Pulmonary artery endothelial cell (primary cell): ENCODE results near the gene TCF4. TPM values are rescaled to one million over a fixed set of nuclear protein-coding genes. Genes with fewer than 3 reads are reported as not detected.

Experiments used
- DNase-seq: peaks from one replicate; pipeline ENCODE4 v3.0.0-alpha.2; 2011; ENCODE audit warnings: low read depth, low spot score
- total RNA-seq: library from RNA; depleted of rRNA; stranded (reverse); fragments of >200 nt; gene quantifications from 2 replicates; pipeline ENCODE4 v1.2.3, GENCODE V29; 2014

The TCF4 gene
- total RNA-seq, 1 donor from 2014 or later, result 339 TPM

DNA sequence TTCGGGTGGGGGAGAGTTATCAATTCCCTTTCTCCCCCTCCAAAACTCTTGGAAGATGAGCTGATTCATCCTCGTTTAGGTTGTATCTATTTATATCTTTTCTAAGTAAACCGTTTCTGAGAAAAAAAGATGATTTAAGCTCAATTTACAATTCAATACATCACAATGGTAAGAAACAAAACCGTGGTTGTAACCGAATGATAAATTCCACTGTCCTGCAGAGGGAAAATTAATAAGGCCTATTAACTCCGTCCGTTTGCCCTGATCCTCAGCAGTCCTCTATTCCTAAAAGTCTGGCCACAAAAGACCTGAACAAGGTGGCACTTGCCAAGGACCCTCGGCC, 286.2 kb downstream of the TCF4 start:
- DNase-seq, result no peak

DNA sequence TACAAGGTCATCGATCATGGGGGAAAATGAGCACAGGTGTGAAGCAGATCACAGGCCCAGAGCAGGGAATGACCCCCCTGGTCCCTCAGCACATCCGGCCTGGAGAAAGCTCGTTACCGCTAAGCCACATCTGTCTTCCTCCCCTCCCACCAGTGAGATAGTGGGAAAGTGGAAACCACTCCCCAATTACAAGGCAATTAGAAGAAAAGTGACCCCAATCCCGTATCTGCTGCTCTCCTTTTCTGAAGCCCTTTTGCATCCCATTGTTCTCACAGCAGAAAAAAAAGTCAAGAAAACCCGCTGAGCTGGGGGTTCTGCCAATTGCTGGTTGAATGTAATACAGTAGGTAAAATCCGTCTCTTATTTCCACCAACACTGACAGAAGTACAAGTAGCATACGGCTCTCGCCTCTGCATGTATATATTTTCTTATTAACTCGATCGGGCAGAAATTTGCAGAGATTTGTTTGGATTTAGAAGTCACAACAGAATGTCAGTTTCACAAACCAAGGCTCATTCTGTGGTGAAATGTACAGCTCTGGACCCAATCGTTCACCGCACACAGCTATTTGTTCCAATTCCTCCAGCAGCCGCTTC, 287.0 kb downstream of the TCF4 start:
- no peak for DNase-seq

DNA sequence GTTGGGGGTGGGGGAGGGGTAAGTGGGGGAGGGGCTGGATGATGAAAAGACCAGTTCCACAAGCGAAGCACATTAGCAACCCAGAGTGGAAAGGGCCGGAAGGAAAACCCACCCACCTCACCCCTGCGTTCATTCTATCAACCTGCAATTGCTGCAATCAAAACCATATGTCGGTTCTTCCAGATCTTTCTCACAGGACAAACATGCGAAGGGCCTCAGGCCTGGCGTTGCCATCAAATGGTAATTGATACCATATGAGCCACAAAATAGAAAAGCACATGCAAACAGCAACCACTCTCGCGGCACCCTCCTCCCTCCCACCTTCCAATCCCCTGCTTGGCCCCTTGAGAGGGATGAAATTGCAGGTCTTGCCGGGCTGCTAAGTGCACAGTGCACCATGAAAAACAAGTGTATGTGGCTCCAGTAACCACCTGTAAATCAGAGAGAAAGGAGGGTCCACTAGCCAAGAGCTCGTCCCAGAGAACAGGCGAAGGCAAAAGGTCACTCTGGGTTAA, 287.5 kb downstream of the TCF4 start:
- DNase-seq, result no peak

DNA sequence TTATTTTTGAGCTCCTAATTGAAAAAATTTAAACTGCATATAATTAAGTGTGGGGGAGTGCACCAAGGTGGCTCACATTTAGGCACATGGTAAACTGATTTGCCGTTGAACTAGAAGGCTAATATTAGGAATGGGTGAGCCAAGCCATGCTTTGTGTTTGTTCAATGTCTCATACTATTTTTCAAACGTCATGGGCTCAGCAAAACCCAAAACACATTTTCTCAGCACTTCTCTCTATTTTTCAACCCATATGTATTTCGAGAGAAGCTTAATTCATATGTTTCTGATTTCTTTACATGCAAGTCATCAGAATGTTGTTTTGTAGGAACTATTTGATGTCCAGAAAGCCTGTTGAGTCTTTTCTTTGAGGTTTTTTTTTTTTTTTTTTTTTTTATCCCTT, 291.2 kb downstream of the TCF4 start:
- no peak for DNase-seq

DNA sequence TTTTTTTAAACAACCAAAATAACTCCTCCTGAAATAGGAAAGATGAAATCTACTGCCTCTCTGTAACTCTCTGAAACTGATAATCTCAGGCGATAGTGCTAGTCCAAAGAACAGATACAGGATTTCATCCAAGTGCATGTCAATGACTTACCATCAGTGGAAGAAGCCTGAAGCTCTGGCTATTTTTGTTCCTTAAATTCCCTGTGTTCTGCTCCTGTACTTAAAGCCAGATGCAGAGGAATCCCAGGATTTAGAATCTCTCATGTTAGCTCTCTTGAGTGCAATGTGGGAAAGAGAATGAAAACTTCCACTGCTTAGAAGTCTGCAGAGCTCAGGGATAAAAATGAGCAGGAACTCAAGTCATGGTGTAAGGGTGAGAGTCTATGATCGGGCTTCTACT, 291.9 kb downstream of the TCF4 start:
- no peak for DNase-seq

DNA sequence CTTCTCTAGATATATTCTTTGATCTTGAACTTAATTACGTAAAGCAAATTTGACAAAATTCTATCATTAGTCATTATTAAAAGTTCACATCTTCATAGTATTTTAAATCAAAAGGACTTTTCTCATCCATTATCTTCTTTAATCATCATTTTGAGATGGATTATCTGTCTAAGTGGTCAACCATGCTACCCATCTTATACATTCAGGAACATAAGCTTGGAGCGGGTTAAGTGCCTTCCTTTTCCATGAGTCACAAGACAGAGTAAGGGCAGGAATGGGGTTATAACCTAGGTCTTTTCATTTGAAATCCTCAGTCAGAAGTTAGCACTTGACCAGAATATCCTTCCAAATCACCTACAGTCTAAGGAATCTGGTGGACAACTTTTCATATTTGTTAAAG, 297.1 kb downstream of the TCF4 start:
- DNase-seq, result no peak

DNA sequence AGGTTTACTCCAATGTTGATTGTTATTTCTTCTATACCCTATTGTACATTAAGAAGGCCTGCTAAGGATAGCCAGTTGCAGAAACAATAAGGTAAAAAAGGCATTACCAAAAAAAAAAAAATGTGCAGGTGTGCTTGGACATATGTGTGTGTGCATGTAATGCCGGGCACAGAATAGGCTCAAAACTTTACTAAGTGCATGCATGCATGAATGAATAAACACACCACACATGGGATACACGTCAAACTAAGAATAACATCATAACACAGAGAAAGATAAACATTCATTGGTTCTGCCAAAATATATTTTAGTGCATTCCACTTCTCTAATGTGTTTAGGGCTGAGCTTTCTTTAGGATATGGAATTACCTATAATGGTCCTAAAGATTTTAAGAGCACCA, 298.2 kb downstream of the TCF4 start:
- no peak for DNase-seq

DNA sequence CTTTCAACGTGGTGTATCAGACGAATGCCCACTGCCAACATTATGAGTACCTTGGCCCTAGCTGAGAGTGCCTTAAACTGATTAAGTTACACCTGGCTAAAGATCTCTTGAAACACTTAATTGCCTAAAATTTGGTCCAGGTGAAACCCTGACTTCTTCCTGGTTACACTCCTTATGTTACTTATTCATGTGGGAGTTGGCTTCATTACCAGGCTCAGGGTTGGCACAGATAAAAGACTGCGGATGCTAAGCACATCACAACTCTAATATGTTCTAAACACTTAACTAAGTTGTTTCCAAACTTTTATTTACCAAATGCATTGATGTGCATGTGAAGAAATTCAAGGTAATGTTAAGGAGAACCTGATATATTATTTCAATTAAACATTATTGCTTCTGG, 298.9 kb downstream of the TCF4 start:
- DNase-seq, result no peak

DNA sequence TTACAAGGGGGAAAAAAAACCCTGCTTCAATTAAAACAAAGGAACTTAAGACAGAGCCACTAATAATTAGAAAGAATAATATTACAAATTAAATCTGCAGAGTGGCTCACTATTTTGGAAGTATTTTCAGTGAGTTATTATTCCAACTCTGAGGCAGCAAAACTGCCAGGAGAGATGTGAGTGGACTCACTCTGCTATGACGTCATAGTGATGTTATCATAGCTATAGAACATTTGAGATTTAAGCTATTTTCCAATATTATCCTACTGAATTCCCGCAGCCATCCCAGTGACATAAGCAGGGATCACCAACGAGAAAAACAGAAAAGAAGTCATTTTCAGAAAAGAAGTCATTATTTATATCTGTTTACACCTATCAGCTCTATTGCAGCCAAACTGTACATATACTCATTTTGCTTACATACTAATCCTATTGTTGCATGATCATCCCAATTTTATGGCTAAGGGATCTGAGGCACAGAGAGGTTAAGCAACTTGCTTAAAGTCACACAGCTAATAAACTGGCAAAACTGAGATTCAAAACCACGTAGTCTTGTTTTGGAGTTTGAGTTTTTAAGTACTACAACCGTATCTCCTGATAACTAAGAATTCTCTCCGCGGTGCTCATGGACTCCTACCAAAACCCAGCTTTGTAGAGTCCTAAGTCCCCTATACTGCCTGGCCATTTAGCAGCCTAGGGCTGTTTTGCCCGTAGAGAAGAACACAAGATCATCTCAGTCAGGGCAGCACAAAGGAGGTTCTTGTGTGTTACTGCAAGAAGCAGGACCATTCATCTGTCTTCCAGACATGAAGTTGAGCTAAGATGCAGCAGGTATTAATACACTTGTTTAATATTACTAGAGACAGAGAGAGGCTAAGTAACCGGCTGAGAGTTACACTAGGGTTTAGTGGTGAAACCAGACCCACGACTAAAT, 299.8 kb downstream of the TCF4 start:
- no peak for DNase-seq

DNA sequence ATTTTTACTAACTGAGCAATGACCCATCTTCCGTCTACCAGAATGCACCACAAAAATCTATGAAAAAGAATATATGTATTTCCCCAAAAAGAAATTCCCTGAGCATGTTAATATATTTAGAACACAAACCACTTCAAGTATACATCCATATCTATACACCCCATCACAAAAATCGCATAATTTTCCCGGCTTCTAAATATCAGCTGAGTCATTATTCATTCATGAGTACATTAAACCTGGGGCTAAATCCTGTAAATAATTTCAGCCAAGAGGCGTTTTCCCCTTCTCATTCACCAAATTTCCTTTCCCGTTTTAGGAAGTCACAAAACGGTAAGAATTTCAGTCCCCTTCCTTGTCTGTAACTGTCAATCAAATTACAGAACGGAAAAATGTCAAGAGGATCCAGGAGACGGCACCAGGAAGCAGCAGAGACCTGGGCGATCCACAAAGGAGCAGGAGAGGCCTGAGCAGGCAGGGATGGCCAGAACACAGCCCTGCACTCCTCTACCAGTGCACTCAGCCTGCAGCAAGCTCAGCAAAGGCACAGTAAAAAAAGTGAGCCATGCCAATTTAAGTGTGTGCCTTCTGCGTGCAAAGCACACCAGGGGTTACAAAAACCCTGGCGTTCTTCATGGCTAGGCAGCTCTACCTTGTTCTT, 300.7 kb downstream of the TCF4 start:
- DNase-seq, result no peak

DNA sequence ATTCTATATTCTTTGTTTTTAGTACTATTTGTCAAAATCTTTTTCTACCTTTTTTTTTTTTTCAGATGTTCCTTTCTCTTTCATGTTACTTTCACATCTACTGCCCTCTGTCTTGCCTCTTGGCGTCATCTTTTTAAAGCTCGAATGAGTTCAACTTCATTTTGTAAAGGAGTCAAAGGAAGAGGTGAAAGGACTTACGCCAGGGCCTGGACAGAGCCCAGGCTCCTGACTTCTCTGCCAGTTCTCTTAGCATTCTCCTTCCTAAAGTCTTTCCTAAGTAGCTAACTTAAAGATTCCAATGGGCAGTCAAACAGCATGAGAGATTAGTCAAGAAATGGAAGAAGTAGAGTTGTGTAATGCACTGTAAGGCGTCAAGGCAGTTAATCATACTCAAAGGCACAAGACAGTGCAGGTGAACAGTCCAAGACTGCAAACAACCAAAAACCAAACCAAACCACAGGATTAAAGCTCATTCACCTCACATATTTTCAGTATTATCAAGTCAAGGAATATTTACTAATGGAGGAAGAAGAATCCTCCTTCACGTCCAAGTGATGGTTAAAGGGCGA, 301.7 kb downstream of the TCF4 start:
- DNase-seq, result no peak

DNA sequence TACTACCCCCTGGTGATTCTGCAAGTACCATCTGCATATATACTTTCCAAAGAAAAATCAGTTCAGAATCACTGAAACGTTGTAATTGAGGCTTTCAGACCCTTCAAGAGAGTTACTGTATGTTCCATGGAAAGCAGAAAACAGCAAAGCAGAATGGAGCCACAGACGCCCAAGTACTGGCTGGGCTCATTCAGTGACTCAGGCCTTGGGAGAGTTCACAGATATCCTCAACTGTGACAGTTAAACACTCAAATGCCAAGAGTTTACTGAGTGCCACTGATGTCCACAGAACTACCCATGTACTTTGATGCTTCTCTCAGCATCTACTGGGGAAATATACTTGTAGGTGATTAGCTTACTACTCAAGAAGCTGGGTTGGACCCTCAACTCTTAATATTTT, 303.4 kb downstream of the TCF4 start:
- DNase-seq, result no peak

DNA sequence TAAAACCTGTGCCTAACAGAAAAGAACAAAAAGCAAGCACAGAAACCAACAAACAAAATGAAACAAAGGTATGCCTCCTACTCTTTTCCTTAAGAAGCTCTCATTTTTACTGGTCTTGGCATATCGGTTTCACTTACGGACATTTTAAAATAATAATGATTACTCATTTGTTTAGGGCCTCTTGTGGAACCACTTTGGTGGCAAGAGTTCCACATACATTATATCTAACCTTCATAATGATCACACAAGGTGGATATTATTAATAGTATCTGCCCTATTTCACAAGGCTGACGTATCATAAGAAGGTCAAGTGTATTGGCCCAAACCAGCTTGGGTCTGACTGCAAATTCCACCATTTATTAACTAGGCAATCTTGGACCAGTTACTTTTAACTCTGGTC, 304.7 kb downstream of the TCF4 start:
- no peak for DNase-seq

DNA sequence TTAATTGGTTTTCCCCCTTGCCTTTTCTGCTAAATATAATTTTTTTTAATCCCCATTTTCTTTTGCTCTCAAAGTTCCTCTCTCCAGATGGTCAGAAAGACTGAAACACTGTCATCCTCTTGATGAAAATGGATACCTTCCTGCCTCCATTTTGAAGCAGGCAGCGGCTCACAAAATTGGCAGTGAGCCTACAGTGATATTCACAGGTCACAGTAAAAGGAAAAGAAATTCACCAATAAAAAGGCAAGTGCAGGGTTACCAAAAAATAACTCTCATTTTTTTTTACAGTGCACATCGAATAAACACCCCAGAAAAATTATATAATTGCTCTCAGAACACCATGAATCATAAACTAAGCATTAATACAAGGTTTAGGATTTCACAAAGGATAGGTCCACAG, 307.5 kb downstream of the TCF4 start:
- no peak for DNase-seq

DNA sequence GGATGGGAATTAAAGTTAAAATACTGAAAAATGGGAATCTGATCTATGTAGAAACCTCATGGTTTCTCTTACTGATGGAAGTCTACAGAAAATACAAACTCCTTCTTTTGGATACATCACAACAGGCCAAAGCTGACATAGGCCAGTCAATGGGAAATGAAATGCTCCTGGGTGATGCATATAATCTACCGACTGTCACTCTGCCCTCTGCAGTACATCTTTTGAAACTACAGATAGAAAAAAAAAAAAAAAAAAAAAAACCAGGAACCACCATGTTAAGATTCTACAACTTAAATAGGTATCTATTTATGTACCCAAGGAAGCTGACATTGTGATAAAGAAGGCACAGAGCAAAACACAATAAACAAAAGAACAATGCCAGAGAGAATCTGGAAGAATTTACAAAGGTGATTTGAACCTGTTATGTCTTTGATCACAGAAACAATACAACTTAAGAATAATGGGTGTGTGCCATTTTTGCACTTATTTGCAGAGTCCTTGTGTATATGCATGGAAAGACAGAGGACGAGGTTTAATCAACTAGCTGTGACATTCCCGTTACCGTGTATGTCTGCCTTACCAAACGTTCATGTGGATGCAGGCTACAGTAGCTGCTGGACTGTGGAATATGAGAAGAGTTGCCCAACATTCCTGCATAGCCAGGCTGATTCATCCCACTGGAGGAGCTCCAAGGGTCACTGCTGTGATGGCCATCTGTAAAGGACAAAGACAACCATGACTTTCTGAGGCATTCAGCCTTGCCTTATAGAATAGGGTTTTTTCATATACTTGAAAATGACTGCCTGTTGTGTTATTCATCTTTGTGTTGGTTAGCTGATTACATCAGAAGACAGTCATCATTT, 312.7 kb downstream of the TCF4 start:
- DNase-seq, result no peak

DNA sequence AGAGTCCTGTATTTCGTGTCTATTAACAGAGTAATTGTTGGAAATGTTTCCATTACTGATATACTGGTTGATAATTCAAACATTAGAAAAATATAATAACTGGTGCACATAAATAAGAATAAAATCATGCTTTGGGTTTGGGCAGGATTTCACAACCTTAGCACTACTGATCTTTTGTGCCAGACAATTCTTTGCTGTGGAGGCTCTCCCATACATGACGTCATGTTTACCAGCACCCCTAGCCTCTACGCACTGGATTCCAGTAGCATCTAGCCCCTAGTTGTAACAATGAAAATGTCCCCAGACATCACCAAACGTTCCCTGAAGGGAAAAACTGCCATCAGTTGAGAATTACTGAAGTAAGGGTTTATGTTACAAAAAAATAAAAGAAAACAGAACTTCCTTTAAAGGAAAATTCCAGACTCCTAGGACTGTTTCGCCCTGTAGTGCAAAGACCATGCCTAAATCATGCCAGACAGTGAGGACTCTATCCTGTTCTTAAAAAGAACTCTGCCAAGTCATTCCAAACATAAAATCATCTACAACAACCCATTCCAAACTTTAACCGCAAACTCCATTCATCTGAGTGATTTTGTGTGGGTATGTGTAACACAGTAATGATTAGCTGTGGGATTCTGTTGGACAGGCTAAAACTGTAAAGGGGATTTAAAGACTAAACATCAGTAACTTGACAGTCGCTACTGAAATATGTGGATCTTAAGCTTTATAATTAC, 315.3 kb downstream of the TCF4 start:
- DNase-seq, result no peak

DNA sequence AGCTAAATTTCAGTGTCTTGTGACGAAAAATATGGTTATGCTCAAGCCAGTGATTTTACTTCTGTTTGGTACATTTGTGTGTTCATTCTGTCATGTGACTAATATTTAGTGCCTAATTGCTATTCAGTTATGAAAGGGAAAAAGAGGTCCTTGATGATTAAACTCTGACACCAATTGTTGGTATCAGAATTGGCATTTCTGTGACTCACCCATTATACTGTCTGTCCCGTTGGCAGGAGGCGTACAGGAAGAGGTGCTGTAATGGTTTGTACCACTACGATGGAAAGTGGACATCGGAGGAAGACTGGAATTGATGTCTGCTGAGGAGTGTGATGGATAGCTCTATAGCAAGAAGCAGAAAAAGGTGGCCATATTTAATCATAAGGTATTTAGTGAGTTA, 318.4 kb downstream of the TCF4 start:
- no peak for DNase-seq

DNA sequence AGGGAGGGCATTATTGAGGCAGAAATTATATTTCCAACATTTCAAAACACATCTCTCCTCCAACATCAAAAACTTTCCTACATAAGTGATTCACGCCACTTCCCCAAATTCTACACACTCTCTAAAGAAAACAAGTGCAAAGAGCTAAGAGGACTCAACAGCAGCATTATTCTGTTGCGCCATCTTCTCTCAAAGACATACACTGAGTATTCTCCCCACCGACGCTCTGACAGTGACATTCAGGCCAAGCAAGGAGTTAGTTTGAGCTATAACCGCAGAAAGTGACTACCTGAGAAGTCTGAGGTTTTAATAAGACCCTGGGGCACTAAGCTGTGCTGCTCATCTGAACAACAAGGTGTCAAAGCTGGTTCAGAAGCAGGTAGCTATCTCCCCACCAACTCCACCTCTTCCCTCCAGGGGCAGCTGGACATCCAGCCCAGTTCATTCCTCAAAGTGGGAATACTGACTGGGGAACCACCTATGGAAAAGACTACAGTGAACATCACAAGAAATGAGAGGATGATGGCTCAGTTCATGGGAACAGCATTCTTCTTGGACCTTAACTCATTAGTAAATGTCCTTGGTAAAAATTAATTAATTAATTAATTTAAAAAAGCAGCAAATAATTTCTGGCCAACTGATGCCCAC, 319.2 kb downstream of the TCF4 start:
- no peak for DNase-seq

DNA sequence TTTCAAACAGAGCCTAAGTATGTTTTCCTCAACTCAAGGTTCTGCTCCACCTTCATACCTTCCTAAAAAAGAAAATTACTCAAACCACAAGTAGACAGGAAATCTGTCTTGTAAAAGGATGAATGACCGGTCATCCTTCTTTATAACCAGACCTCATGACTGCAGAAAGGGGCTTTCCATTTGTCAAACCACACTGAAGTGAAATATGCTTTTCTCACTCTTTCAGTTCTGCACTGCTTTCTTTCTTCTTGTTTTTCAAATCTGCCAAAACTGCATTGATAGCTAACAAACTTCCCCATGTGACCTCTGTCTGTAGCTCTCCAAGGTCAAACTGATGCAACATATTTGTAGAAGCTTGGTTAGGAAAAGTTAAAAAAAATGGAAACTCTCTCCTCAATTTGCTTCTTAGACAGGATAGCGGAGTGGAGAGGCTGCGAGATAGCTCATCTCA, 319.8 kb downstream of the TCF4 start:
- no peak for DNase-seq

DNA sequence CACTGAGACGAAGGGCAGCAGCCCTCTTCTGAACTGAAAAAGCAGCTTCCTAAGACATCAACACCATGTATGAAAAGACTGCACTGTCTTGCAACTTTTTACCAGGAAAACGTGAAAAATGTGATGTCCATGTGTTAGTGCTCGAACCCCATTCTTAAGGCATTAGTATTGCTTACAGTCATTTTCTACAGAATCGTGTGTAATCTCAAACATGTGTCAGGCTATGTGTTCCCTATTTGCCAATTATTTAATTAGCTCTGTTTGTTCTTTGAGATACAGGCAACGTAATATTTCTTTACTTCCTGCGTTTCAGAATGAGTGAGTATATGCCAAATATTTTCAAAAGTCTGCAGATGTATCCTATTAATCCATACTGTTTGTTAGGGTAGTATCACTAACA, 321.0 kb downstream of the TCF4 start:
- no peak for DNase-seq
